Measurements from ENCODE around the gene NXPE3. TPM values are rescaled to one million over a fixed set of nuclear protein-coding genes. Genes with fewer than 3 reads are reported as not detected.

NXPE3 gene
- total and polyA plus RNA-seq, 2 of the 8 experiments (the other 6 are each of a cell fraction or from before 2014, with no cell fraction given), result 10.9 to 22.7 TPM

DNA sequence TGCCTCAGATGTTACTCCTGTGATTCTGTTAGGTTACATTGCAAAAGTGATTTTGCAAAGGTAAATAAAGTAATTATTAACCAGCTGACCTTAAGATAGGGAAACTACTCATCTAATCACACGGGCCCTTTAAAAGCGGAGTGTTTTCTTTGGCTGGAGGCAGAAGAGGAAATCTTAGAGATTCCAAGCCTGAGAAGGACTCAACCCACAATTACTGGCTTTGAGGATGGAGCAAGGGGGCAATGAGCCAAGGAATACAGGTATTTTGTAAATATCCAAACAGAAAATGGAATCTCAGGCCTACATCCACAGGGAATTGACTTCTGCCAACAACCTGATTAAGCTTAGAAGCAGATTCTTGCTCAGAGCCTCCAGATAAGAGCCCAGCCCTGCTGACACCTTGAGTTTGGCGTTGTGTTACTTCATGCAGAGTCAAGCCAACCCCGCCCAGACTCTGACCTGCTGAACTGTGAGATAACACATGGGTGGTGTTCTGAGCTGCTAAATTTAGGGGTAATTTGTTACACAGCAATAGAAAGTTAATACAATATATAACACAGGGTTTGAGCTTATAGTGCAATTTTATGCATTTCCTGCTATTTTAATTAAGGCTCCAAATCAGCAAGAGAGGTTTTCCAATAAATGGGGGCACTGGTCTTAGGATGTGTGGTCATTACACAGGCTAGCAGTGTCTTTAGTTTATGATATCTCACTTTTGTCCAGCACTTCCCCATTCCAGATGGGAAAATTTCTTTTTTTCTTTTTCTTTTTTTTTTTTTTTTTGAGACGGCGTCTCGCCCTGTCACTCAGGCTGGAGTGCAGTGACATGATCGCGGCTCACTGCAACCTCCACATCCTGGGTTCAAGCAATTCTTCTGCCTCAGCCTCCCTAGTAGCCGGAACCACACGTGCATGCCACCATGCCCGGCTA lies 89.8 kb downstream of the NXPE3 start:
- Histone ChIP-seq H3K79me1 (ENCODE audit: low read depth, low read length) (no peaks in the 10 kb centered on the region), H3K9me3 (ENCODE audit: insufficient read depth in 2 of 2, low read depth in 1 of 2, low read length in 1 of 2) (no peaks in the 10 kb centered on the region), H2BK15ac (ENCODE audit: low read length) (no peak overlapping the region), H4K20me1 (replicated peaks in 1 of 2; ENCODE audit: control insufficient read depth in 1 of 2, insufficient read depth in 2 of 2, low read length in 2 of 2) (no peaks in the 10 kb centered on the region), H2BK5ac (ENCODE audit: low read depth, low read length) (no peak overlapping the region), H3K4me2 (ENCODE audit: insufficient read depth in 1 of 2, low read depth in 2 of 2, low read length in 2 of 2) (no peak overlapping the region), H3K23me2 (ENCODE audit: low read depth, low read length) (no peaks in the 10 kb centered on the region), H2AK5ac (ENCODE audit: low read depth, low read length) (no peak overlapping the region), H3K23ac (ENCODE audit: insufficient read length) (no peak overlapping the region), H2BK12ac (ENCODE audit: low read depth, low read length) (no peak overlapping the region), H3K36me3 (ENCODE audit: control insufficient read depth in 2 of 4, insufficient read depth in 4 of 4, low read length in 3 of 4) (no peaks in the 10 kb centered on the region), H3K27ac (ENCODE audit: low read depth, low read length) (no peak overlapping the region), H3K9ac (replicated peaks in 1 of 4; ENCODE audit: extremely low read depth in 1 of 4, low read depth in 3 of 4, low read length in 3 of 4) (no peak overlapping the region), H2BK20ac (ENCODE audit: low read length) (no peak overlapping the region), H2AFZ (ENCODE audit: low read length) (no peak overlapping the region), H3K4ac (replicated peaks; ENCODE audit: insufficient read length, low read depth, low read length) (no peak overlapping the region), H3K4me1 (replicated peaks in 1 of 4; ENCODE audit: control insufficient read depth in 3 of 4, insufficient read depth in 4 of 4, low read length in 3 of 4) (no peaks in the 10 kb centered on the region), H4K5ac (ENCODE audit: insufficient read length, low read depth, low read length) (no peak overlapping the region), H3K4me3 (ENCODE audit: extremely low read depth in 1 of 4, insufficient read depth in 2 of 4, low read depth in 3 of 4, low read length in 4 of 4) (no peak overlapping the region), H3K79me2 (ENCODE audit: control insufficient read depth in 1 of 2, insufficient read depth in 2 of 2, low read length in 2 of 2) (no peaks in the 10 kb centered on the region), H3K18ac (ENCODE audit: extremely low read depth, low read length) (no peak overlapping the region), H4K91ac (replicated peaks; ENCODE audit: insufficient read length, low read length) (no peak overlapping the region), H3K27me3 (replicated peaks in 1 of 4; ENCODE audit: control insufficient read depth in 3 of 4, extremely low read depth in 1 of 4, insufficient read depth in 3 of 4, low read length in 3 of 4) (no peaks in the 10 kb centered on the region), H4K8ac (ENCODE audit: extremely low read depth, insufficient read depth, low read length) (no peak overlapping the region), H3K56ac (replicated peaks; ENCODE audit: insufficient read length, low read depth, low read length) (no peak overlapping the region), H3K14ac (ENCODE audit: insufficient read length) (no peak overlapping the region), H2BK120ac (replicated peaks; ENCODE audit: low read depth, low read length) (no peak overlapping the region)
- ChIA-PET POLR2A (ENCODE audit: partially characterized antibody) (interaction anchor here (0.6 to 1.9 kb wide), 4 partner anchors 10 to 300 kb away, joined by 3 to 6 read pairs (median 3); no protein-coding TSS in a partner anchor), CTCF (ENCODE audit: partially characterized antibody) (interaction anchor here (1.0 to 1.3 kb wide), 3 partner anchors 14 to 66 kb away, joined by 3 read pairs; partner anchors contain the start of gene NFKBIZ)
- no peak for FAIRE-seq
- WGBS, 2 experiments (ENCODE audit: extremely low coverage in 1 of 2, insufficient coverage in 1 of 2, insufficient read length in 1 of 2, insufficient replicate concordance in 2 of 2, low coverage in 1 of 2, low lambda C conversion rate in 2 of 2, missing lambda C conversion rate in 1 of 2), result 88% methylated on average over 9 of the region's 12 CpGs; no CpG with 5 or more reads in 1 of the 2 experiments
- DNase-seq (ENCODE audit: low read depth in 1 of 2, low spot score in 2 of 2), result no peak
- TF ChIP-seq, protein P1, sequence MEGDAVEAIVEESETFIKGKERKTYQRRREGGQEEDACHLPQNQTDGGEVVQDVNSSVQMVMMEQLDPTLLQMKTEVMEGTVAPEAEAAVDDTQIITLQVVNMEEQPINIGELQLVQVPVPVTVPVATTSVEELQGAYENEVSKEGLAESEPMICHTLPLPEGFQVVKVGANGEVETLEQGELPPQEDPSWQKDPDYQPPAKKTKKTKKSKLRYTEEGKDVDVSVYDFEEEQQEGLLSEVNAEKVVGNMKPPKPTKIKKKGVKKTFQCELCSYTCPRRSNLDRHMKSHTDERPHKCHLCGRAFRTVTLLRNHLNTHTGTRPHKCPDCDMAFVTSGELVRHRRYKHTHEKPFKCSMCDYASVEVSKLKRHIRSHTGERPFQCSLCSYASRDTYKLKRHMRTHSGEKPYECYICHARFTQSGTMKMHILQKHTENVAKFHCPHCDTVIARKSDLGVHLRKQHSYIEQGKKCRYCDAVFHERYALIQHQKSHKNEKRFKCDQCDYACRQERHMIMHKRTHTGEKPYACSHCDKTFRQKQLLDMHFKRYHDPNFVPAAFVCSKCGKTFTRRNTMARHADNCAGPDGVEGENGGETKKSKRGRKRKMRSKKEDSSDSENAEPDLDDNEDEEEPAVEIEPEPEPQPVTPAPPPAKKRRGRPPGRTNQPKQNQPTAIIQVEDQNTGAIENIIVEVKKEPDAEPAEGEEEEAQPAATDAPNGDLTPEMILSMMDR (IDR thresholded peaks at IDR 0.05; ENCODE audit: control extremely low read depth in 1 of 3, insufficient read depth in 1 of 3, low read depth in 1 of 3, low read length in 3 of 3), result no peak
- TF ChIP-seq RAD21 (IDR thresholded peaks at IDR 0.05 in 1 of 2, conservative IDR thresholded peaks at IDR 0.05 in 1 of 2; ENCODE audit: low read depth in 2 of 2, low read length in 2 of 2), result no peak
- TF ChIP-seq SUZ12 (IDR thresholded peaks at IDR 0.05; ENCODE audit: low read length), result no peak
- no peak for TF ChIP-seq HDAC2 (IDR thresholded peaks at IDR 0.05; ENCODE audit: borderline replicate concordance in 1 of 2, low read depth in 2 of 2, low read length in 2 of 2)
- no peak for TF ChIP-seq ASH2L (IDR thresholded peaks at IDR 0.05; ENCODE audit: low read length)
- TF ChIP-seq CREB1 (IDR thresholded peaks at IDR 0.05), result no peak
- no peak for TF ChIP-seq YY1 (IDR thresholded peaks at IDR 0.05; ENCODE audit: low read depth, low read length)
- no peak for TF ChIP-seq TAF1 (IDR thresholded peaks at IDR 0.05; ENCODE audit: low read depth, low read length)
- no peak for TF ChIP-seq SRF (IDR thresholded peaks at IDR 0.05; ENCODE audit: low read depth, low read length)
